Mesothelial cell of epicardium (in vitro differentiated cells): ENCODE measurements around the gene RAP1GAP. TPM values are rescaled to one million over a fixed set of nuclear protein-coding genes. Genes with fewer than 3 reads are reported as not detected.

ENCODE experiments used
- DNase-seq, 2 experiments: peaks; one replicate each; pipeline ENCODE4 v3.0.0; 2021; ENCODE audit warnings: low spot score in 2 of 2; ENCODE audit not compliant: unreplicated experiment in 2 of 2
- H3K27ac Mint-ChIP-seq: 2 replicates; pipeline ENCODE4 v1.8.0; 2021; ENCODE audit warnings: mixed read lengths
- H3K27me3 Mint-ChIP-seq: 2 replicates; pipeline ENCODE4 v1.8.0; 2021; ENCODE audit warnings: low read depth, mixed read lengths
- H3K36me3 Mint-ChIP-seq: 2 replicates; pipeline ENCODE4 v1.8.0; 2021; ENCODE audit warnings: mixed read lengths
- H3K4me1 Mint-ChIP-seq: 2 replicates; pipeline ENCODE4 v1.8.0; 2021; ENCODE audit warnings: mixed read lengths
- H3K4me3 Mint-ChIP-seq: 2 replicates; pipeline ENCODE4 v1.8.0; 2021; ENCODE audit warnings: mild to moderate bottlenecking, moderate library complexity, mixed read lengths
- H3K9me3 Mint-ChIP-seq: 2 replicates; pipeline ENCODE4 v1.8.0; 2021; ENCODE audit warnings: mixed read lengths
- total RNA-seq: library from RNA; stranded (reverse); gene quantifications from 3 replicates; pipeline ENCODE4 v1.2.1, GENCODE V29; 2021
- TF ChIP-seq, protein P1 (sequence below): fragments of 200-600 bp; sonication (generic); IDR thresholded peaks from one replicate; pipeline ENCODE4 v1.5.0; 2021; ENCODE audit warnings: antibody characterized with exemption; ENCODE audit not compliant: unreplicated experiment

RAP1GAP gene
- total RNA-seq, 1 donor from 2014 or later: 8.0 TPM

DNA sequence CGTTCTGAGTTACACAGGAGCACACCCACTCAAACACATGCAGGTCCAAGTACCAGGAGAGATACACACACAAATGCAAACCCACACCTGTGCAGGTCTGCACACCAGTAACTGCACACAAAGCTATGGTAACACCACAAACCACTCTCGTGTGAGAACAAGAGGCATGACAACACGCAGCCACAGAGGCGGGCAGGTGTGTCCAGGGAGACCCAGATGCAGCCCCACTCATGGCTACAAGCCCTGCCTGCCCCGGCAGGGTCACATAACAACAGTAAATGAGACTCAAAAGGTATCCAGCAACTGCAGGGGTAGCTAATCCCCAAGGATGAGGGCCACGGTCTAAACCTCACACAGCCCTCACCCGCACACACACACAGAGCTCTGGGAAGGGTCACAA lies 48.1 kb downstream of the RAP1GAP start:
- TF ChIP-seq, protein P1, sequence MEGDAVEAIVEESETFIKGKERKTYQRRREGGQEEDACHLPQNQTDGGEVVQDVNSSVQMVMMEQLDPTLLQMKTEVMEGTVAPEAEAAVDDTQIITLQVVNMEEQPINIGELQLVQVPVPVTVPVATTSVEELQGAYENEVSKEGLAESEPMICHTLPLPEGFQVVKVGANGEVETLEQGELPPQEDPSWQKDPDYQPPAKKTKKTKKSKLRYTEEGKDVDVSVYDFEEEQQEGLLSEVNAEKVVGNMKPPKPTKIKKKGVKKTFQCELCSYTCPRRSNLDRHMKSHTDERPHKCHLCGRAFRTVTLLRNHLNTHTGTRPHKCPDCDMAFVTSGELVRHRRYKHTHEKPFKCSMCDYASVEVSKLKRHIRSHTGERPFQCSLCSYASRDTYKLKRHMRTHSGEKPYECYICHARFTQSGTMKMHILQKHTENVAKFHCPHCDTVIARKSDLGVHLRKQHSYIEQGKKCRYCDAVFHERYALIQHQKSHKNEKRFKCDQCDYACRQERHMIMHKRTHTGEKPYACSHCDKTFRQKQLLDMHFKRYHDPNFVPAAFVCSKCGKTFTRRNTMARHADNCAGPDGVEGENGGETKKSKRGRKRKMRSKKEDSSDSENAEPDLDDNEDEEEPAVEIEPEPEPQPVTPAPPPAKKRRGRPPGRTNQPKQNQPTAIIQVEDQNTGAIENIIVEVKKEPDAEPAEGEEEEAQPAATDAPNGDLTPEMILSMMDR: no peak
- peak overlapping the region; percentile 62 for H3K4me3 Mint-ChIP-seq
- H3K27me3 Mint-ChIP-seq: no peaks in the 10 kb centered on the region
- peak overlapping the region; percentile 17 for H3K27ac Mint-ChIP-seq
- DNase-seq: no peak
- no peaks in the 10 kb centered on the region for H3K36me3 Mint-ChIP-seq
- no peaks in the 10 kb centered on the region for H3K9me3 Mint-ChIP-seq
- H3K4me1 Mint-ChIP-seq: peaks cover 36% of the 10 kb centered on the region

DNA sequence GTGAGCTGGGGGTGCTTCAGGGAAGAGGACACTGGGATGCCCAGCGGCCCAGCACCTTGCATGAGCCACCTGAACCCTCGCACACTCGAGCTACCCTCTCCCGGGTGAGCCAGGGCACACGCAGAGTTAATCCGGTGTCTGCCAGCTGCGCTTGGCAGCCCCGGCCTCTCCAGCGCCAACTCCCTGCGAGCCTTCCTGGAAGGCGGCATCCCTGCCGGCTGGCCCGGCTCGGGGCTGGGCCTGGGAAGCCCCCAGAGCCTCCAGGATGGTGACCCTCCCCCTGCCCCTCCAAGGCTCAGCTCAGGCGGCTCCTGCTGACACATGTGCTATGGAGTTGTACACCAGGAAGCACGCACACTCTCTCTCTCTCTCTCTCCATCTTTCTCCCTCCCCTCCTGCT lies 48.7 kb downstream of the RAP1GAP start:
- Mint-ChIP-seq H3K36me3 (no peaks in the 10 kb centered on the region), H3K4me3 (peak overlapping the region; percentile 62), H3K27ac (peak overlapping the region; percentile 17), H3K27me3 (no peaks in the 10 kb centered on the region), H3K4me1 (peaks cover 36% of the 10 kb centered on the region), H3K9me3 (no peaks in the 10 kb centered on the region)
- no peak for DNase-seq
- TF ChIP-seq, protein P1: no peak

DNA sequence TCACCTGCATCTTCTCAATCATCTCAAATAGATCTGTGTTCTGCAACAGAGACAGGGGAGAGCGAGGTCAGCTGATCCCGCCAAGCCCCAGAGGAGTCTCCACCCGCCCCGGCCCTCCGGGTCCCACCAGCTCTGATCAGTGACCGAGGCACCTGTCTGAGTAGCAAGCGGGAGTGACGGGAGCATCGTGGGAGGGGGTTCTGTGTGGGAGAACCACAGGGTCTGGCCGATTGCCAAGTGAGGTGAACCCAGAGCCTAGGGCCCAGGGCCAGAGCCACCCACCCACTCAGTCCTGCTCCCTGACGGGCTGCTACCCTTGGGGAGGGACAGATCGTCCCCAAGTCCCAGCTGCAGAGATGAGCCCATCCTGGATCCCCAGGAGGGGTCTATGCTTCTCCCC lies 49.1 kb downstream of the RAP1GAP start:
- H3K4me3 Mint-ChIP-seq: peak overlapping the region; percentile 44
- TF ChIP-seq, protein P1: no peak
- H3K27ac Mint-ChIP-seq: no peak overlapping the region

DNA sequence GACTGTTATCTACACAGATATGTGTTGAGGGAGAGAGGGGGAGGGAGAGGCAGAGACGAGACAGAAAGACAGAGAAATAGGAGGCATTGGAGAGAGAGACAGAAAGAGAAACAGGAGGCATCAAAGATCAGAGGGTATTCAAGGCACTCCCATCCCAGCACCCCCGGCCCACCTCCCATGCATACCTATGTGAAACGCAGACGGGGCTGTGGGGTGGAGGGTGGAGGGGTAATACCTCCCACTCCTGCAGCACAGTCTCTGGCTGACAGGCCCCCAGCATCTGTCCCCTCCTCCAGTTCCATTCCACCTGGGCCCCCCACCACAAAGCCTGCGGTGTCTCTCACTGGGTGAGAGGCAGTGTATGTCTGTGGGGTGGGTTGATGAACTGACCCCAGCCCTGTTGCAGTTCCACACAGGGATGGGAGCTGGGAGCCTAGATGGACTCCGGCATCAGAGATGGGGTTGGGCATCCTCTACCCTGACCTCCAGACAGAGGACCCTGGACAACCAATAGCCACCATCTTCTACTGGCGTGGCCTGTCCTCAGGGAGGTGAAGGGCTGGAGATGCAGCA lies 49.7 kb downstream of the RAP1GAP start:
- no peaks in the 10 kb centered on the region for H3K36me3 Mint-ChIP-seq
- no peaks in the 10 kb centered on the region for H3K9me3 Mint-ChIP-seq
- H3K4me3 Mint-ChIP-seq: peak overlapping the region; percentile 30
- DNase-seq: no peak
- no peaks in the 10 kb centered on the region for H3K27me3 Mint-ChIP-seq
- no peak overlapping the region for H3K27ac Mint-ChIP-seq
- TF ChIP-seq, protein P1: no peak
- H3K4me1 Mint-ChIP-seq: peaks cover 36% of the 10 kb centered on the region

More for the DNA sequence above, 49.1 kb downstream of the RAP1GAP start:
- no peak for DNase-seq
- no peaks in the 10 kb centered on the region for H3K27me3 Mint-ChIP-seq
- H3K4me1 Mint-ChIP-seq: peaks cover 36% of the 10 kb centered on the region
- no peaks in the 10 kb centered on the region for H3K36me3 Mint-ChIP-seq
- H3K9me3 Mint-ChIP-seq: no peaks in the 10 kb centered on the region

DNA sequence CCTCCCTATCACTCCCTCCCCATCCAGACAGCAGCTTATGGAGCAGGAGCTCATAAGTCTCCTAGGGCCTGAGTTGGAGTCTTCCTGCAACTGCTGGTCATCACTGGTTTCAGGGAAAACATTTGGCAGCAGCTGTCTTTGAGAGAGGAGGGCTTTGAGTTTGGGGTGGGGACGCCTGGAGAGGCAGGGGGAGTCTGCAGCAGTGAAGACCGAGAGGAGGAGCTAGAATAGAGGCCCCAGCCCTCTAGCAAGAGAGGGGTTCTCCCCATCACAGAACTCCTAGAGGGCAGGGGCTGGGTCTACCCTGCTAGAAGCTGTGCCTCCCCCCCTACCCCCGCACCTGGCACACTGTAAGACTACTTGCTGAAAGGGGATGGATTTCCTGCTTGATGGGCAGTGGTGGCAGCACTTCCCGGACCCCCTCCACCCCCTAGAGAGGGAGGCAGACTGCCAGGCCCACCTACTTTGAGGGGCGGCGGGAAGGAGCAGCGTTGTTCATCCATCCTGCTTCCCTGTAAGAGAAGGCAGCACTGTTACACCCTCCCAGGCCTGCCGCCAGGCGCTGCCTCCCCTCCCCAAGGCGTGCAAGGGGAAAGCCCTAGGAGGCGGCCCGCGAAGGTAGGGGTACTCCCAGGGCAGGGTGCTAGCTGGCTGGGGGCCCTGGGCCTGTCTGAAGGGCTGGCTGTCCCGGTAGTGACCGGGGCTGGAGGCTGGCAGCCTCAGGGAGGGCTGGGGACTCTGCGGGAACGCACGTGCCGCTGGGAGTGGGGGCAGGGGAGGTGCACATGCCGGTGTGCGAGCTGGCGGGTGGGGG lies 50.4 kb downstream of the RAP1GAP start:
- no peak for DNase-seq
- Mint-ChIP-seq H3K4me3 (peak overlapping the region; percentile 30), H3K36me3 (no peaks in the 10 kb centered on the region), H3K4me1 (peaks cover 33% of the 10 kb centered on the region), H3K9me3 (no peaks in the 10 kb centered on the region), H3K27me3 (no peaks in the 10 kb centered on the region), H3K27ac (no peak overlapping the region)
- TF ChIP-seq, protein P1: no peak
